ENCODE measurements around the gene CHCHD3.

DNA sequence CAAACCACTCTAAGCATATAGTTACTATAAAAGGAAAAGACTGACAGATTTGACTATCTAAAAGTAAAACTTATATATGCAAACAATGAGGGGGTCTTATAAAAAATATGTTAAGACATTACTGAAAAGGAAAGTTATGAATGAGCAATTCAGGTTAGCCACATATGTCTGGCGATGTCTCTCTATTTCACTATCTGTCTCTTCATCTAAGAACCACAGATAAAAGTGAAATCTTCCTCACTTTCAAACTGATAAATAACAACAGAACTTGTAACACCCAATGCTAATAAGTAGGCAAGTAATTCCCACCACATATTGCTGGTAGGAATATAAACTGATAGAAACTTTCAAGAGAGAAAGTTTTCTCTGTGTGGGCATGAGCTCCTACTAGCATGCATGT, 138.2 kb downstream of the CHCHD3 start:
- TF ChIP-seq POLR2AphosphoS5 (IDR thresholded peaks at IDR 0.05; ENCODE audit: low read depth, low read length) (no peak), TAF1 (IDR thresholded peaks at IDR 0.05; ENCODE audit: low read depth, low read length) (no peak), POLR2A (IDR thresholded peaks at IDR 0.05; ENCODE audit: low read depth, low read length) (no peak), SPI1 (IDR thresholded peaks at IDR 0.05; ENCODE audit: low read depth, low read length) (no peak)
